CD8-positive, alpha-beta memory T cell (primary cell): ENCODE data around the gene DDC. TPM values are rescaled to one million over a fixed set of nuclear protein-coding genes. Genes with fewer than 3 reads are reported as not detected.
A peak's percentile ranks its signal among the peaks of the same experiment; 100 is the strongest.
"Not testable (repeated sequence)": the region's sequence is repeated elsewhere in the genome, so short reads cannot be mapped to it uniquely, and the experiment has no call there.

Experiments used
- CTCF ChIA-PET: fragments of 350-600 bp; sonication (Branson Sonifier 250); formaldehyde crosslinking; loops from one replicate; lab custom pipeline; 2021; ENCODE audit warnings: antibody characterized with exemption; lab: Charles Lee
- POLR2A ChIA-PET: fragments of 350-600 bp; sonication (Branson Sonifier 250); formaldehyde crosslinking; loops from one replicate; lab custom pipeline; 2021; ENCODE audit warnings: antibody characterized with exemption; lab: Charles Lee
- DNase-seq, 5 donors: peaks; one replicate each; pipeline versions ENCODE4 v3.0.0 to v3.0.0-alpha.2; 2020 to 2022; ENCODE audit warnings: mixed read lengths in 1 of 5
- H3K27ac ChIP-seq: one replicate; pipeline ENCODE4 v1.7.0; 2013; ENCODE audit warnings: low read depth, mild to moderate bottlenecking, low read length, moderate library complexity
- H3K27me3 ChIP-seq: 2 replicates; pipeline ENCODE4 v1.7.0; 2013; ENCODE audit warnings: low read length, mild to moderate bottlenecking; ENCODE audit not compliant: insufficient read depth, poor library complexity, severe bottlenecking
- H3K36me3 ChIP-seq: 2 replicates; pipeline ENCODE4 v1.7.0; 2013; ENCODE audit warnings: mild to moderate bottlenecking, low read length, moderate library complexity; ENCODE audit not compliant: insufficient read depth
- H3K4me1 ChIP-seq: 2 replicates; pipeline ENCODE4 v1.7.0; 2013; ENCODE audit warnings: mild to moderate bottlenecking, low read length, moderate library complexity; ENCODE audit not compliant: insufficient read depth
- H3K4me3 ChIP-seq: 2 replicates; pipeline ENCODE4 v1.7.0; 2013; ENCODE audit warnings: mild to moderate bottlenecking, low read length
- H3K9me3 ChIP-seq: 2 replicates; pipeline ENCODE4 v1.7.0; 2013; ENCODE audit warnings: mild to moderate bottlenecking, low read length
- H3K27ac Mint-ChIP-seq, 8 donors: one replicate each; pipeline ENCODE4 v1.8.0; 2020 to 2021; ENCODE audit warnings: mixed read lengths in 8 of 8, mild to moderate bottlenecking in 6 of 8, inconsistent platforms in 3 of 8, moderate library complexity in 3 of 8
- H3K27me3 Mint-ChIP-seq, 2 donors: one replicate each; pipeline ENCODE4 v1.8.0; 2020 to 2021; ENCODE audit warnings: mixed read lengths in 2 of 2, mild to moderate bottlenecking in 1 of 2, moderate library complexity in 1 of 2
- H3K36me3 Mint-ChIP-seq, 3 donors: one replicate each; pipeline ENCODE4 v1.8.0; 2020 to 2021; ENCODE audit warnings: mixed read lengths in 3 of 3, inconsistent platforms in 1 of 3, mild to moderate bottlenecking in 1 of 3
- H3K4me1 Mint-ChIP-seq, 3 donors: one replicate each; pipeline ENCODE4 v1.8.0; 2020 to 2021; ENCODE audit warnings: mixed read lengths in 3 of 3, inconsistent platforms in 1 of 3, mild to moderate bottlenecking in 1 of 3
- H3K4me3 Mint-ChIP-seq, 7 donors: one replicate each; pipeline ENCODE4 v1.8.0; 2020 to 2021; ENCODE audit warnings: mixed read lengths in 7 of 7, mild to moderate bottlenecking in 6 of 7, moderate library complexity in 4 of 7, inconsistent platforms in 2 of 7
- H3K9me3 Mint-ChIP-seq, 5 donors: one replicate each; pipeline ENCODE4 v1.8.0; 2020 to 2022; ENCODE audit warnings: mixed read lengths in 5 of 5, mild to moderate bottlenecking in 3 of 5, moderate library complexity in 2 of 5, inconsistent platforms in 1 of 5
- polyA plus RNA-seq: library from polyadenylated mRNA; unstranded; fragments of 300-500 nt; fragmentation: Illumina TruSeq; gene quantifications from one replicate; pipeline ENCODE4 v1.2.3, GENCODE V29; 2021
- total RNA-seq, 2 experiments: library from RNA; stranded (reverse); gene quantifications; one replicate each; pipeline ENCODE4 v1.2.3, GENCODE V29; 2021

Gene DDC
- total and polyA plus RNA-seq, 3 experiments from 2014 or later: not detected

- Histone ChIP-seq H3K4me1 (no peaks in the 10 kb centered on the region), H3K27me3 (no peaks in the 10 kb centered on the region), H3K36me3 (no peaks in the 10 kb centered on the region), H3K4me3 (no peak overlapping the region), H3K27ac (no peak overlapping the region), H3K9me3 (no peaks in the 10 kb centered on the region)
- no peak for DNase-seq
- Mint-ChIP-seq H3K4me1 (no peaks in the 10 kb centered on the region), H3K27me3 (peaks cover 9 to 29% of the 10 kb centered on the region in 2 donors), H3K27ac (no peak overlapping the region), H3K36me3 (peaks cover 0 to 3% (median 0%) of the 10 kb centered on the region in 3 donors), H3K9me3 (no peaks in the 10 kb centered on the region), H3K4me3 (no peak overlapping the region)
- ChIA-PET POLR2A (no interaction called here), CTCF (interaction anchor here (1.4 kb wide), 1 partner anchor 9 kb away, joined by 3 read pairs; no protein-coding TSS in a partner anchor)
Observed at GRCh38 chr7:50552139-50552538, 13.1 kb downstream of the DDC start.

GRCh38 chr7:50545613-50546012, 19.6 kb downstream of the DDC start:
- H3K27ac Mint-ChIP-seq, H3K36me3 Mint-ChIP-seq, H3K4me1 Mint-ChIP-seq, H3K4me1 ChIP-seq, H3K4me3 Mint-ChIP-seq, H3K27me3 ChIP-seq, POLR2A ChIA-PET, H3K9me3 ChIP-seq, H3K27ac ChIP-seq, H3K27me3 Mint-ChIP-seq, H3K36me3 ChIP-seq, CTCF ChIA-PET, DNase-seq, H3K9me3 Mint-ChIP-seq, H3K4me3 ChIP-seq: not testable (repeated sequence)

- H3K27me3 Mint-ChIP-seq: peaks cover 0 to 4% of the 10 kb centered on the region in 2 donors
- H3K9me3 Mint-ChIP-seq: no peaks in the 10 kb centered on the region
- no peaks in the 10 kb centered on the region for H3K4me1 Mint-ChIP-seq
- CTCF ChIA-PET: no interaction called here
- POLR2A ChIA-PET: no interaction called here
- Histone ChIP-seq H3K9me3 (no peaks in the 10 kb centered on the region), H3K27ac (no peak overlapping the region), H3K27me3 (no peaks in the 10 kb centered on the region), H3K4me1 (no peaks in the 10 kb centered on the region), H3K4me3 (no peak overlapping the region), H3K36me3 (no peaks in the 10 kb centered on the region)
- no peak overlapping the region for H3K27ac Mint-ChIP-seq
- no peak overlapping the region for H3K4me3 Mint-ChIP-seq
- no peak for DNase-seq
- H3K36me3 Mint-ChIP-seq: no peaks in the 10 kb centered on the region
Observed at GRCh38 chr7:50544992-50545391, 20.2 kb downstream of the DDC start.

- no peaks in the 10 kb centered on the region for H3K36me3 Mint-ChIP-seq
Observed at GRCh38 chr7:50543776-50544442, 21.3 kb downstream of the DDC start.

GRCh38 chr7:50542132-50542531, 23.1 kb downstream of the DDC start:
- Histone ChIP-seq H3K36me3 (no peaks in the 10 kb centered on the region), H3K27me3 (no peaks in the 10 kb centered on the region), H3K4me3 (no peak overlapping the region), H3K4me1 (no peaks in the 10 kb centered on the region), H3K27ac (no peak overlapping the region), H3K9me3 (no peaks in the 10 kb centered on the region)
- ChIA-PET CTCF (no interaction called here), POLR2A (no interaction called here)
- Mint-ChIP-seq H3K4me1 (no peaks in the 10 kb centered on the region), H3K27me3 (no peaks in the 10 kb centered on the region), H3K27ac (no peak overlapping the region), H3K4me3 (no peak overlapping the region), H3K9me3 (no peaks in the 10 kb centered on the region), H3K36me3 (no peaks in the 10 kb centered on the region)
- DNase-seq: no peak

More at GRCh38 chr7:50543776-50544442, 21.3 kb downstream of the DDC start:
- Histone ChIP-seq H3K4me1 (no peaks in the 10 kb centered on the region), H3K4me3 (no peak overlapping the region), H3K9me3 (no peaks in the 10 kb centered on the region), H3K27me3 (no peaks in the 10 kb centered on the region), H3K27ac (no peak overlapping the region), H3K36me3 (no peaks in the 10 kb centered on the region)
- CTCF ChIA-PET: no interaction called here
- Mint-ChIP-seq H3K9me3 (no peaks in the 10 kb centered on the region), H3K27ac (peak overlapping the region in 1 of 8 donors; percentile 34), H3K27me3 (no peaks in the 10 kb centered on the region), H3K4me3 (no peak overlapping the region), H3K4me1 (no peaks in the 10 kb centered on the region)
- POLR2A ChIA-PET: no interaction called here
- DNase-seq: no peak

GRCh38 chr7:50540785-50541579, 24.2 kb downstream of the DDC start:
- H3K4me1 Mint-ChIP-seq: no peaks in the 10 kb centered on the region
- Histone ChIP-seq H3K9me3 (no peaks in the 10 kb centered on the region), H3K36me3 (no peaks in the 10 kb centered on the region), H3K4me1 (no peaks in the 10 kb centered on the region), H3K27me3 (no peaks in the 10 kb centered on the region), H3K27ac (no peak overlapping the region), H3K4me3 (no peak overlapping the region)
- DNase-seq: no peak
- H3K4me3 Mint-ChIP-seq: no peak overlapping the region
- peak overlapping the region in 1 of 8 donors; percentile 23 for H3K27ac Mint-ChIP-seq
- H3K9me3 Mint-ChIP-seq: no peaks in the 10 kb centered on the region
- H3K36me3 Mint-ChIP-seq: no peaks in the 10 kb centered on the region
- ChIA-PET POLR2A (no interaction called here), CTCF (no interaction called here)
- no peaks in the 10 kb centered on the region for H3K27me3 Mint-ChIP-seq

- POLR2A ChIA-PET: no interaction called here
- Histone ChIP-seq H3K27ac (no peak overlapping the region), H3K4me3 (no peak overlapping the region), H3K4me1 (no peaks in the 10 kb centered on the region), H3K36me3 (no peaks in the 10 kb centered on the region), H3K27me3 (no peaks in the 10 kb centered on the region), H3K9me3 (no peaks in the 10 kb centered on the region)
- H3K9me3 Mint-ChIP-seq: no peaks in the 10 kb centered on the region
- no peak overlapping the region for H3K27ac Mint-ChIP-seq
- H3K4me3 Mint-ChIP-seq: no peak overlapping the region
- H3K36me3 Mint-ChIP-seq: no peaks in the 10 kb centered on the region
- H3K27me3 Mint-ChIP-seq: no peaks in the 10 kb centered on the region
- DNase-seq: no peak
- CTCF ChIA-PET: no interaction called here
- H3K4me1 Mint-ChIP-seq: no peaks in the 10 kb centered on the region
Observed at GRCh38 chr7:50539725-50540124, 25.5 kb downstream of the DDC start.

- no peak for DNase-seq
- Mint-ChIP-seq H3K9me3 (no peaks in the 10 kb centered on the region), H3K4me3 (no peak overlapping the region), H3K27me3 (no peaks in the 10 kb centered on the region), H3K4me1 (no peaks in the 10 kb centered on the region), H3K27ac (no peak overlapping the region), H3K36me3 (no peaks in the 10 kb centered on the region)
- ChIA-PET POLR2A (no interaction called here), CTCF (no interaction called here)
- Histone ChIP-seq H3K4me3 (no peak overlapping the region), H3K27ac (no peak overlapping the region), H3K27me3 (no peaks in the 10 kb centered on the region), H3K36me3 (no peaks in the 10 kb centered on the region), H3K4me1 (no peaks in the 10 kb centered on the region), H3K9me3 (no peaks in the 10 kb centered on the region)
Observed at GRCh38 chr7:50538478-50538877, 26.7 kb downstream of the DDC start.
